MM.1S (cell line): ENCODE measurements around the gene SCPEP1.
A peak's percentile ranks its signal among the peaks of the same experiment; 100 is the strongest.

Experiments
- DNase-seq: peaks from one replicate; pipeline ENCODE4 v3.0.0-alpha.2; 2015
- H2AFZ ChIP-seq: fragments of 300-600 bp; sonication (generic); 2 replicates; pipeline ENCODE4 v1.6.0; 2016; ENCODE audit warnings: antibody characterized with exemption, low read length
- H3F3A ChIP-seq: fragments of 300-600 bp; sonication (generic); 2 replicates; pipeline ENCODE4 v1.6.1; 2016; ENCODE audit warnings: mild to moderate bottlenecking, antibody characterized with exemption, low read length, moderate library complexity, mixed read lengths; ENCODE audit not compliant: insufficient read depth
- H3K27ac ChIP-seq: fragments of 300-600 bp; sonication (generic); 2 replicates; pipeline ENCODE4 v1.5.1; 2016; ENCODE audit warnings: mild to moderate bottlenecking, low read length
- H3K27me3 ChIP-seq: fragments of 300-600 bp; sonication (generic); replicated peaks from 2 replicates; pipeline ENCODE4 v1.6.0; 2016; ENCODE audit warnings: low read length; ENCODE audit not compliant: insufficient read depth
- H3K36me3 ChIP-seq: fragments of 300-600 bp; sonication (generic); replicated peaks from 2 replicates; pipeline ENCODE4 v1.6.1; 2016; ENCODE audit warnings: mild to moderate bottlenecking, low read length, mixed read lengths; ENCODE audit not compliant: insufficient read depth
- H3K4me1 ChIP-seq: fragments of 300-600 bp; sonication (generic); 2 replicates; pipeline ENCODE4 v1.6.1; 2016; ENCODE audit warnings: low read length, mixed read lengths
- H3K4me2 ChIP-seq: fragments of 300-600 bp; sonication (generic); 2 replicates; pipeline ENCODE4 v1.6.0; 2016; ENCODE audit warnings: low read depth, low read length
- H3K4me3 ChIP-seq: fragments of 300-600 bp; sonication (generic); 2 replicates; pipeline ENCODE4 v1.5.1; 2016; ENCODE audit warnings: low read length, mixed read lengths
- H3K79me2 ChIP-seq: fragments of 300-600 bp; sonication (generic); 2 replicates; pipeline ENCODE4 v1.6.1; 2016; ENCODE audit warnings: mixed run types, low read length, mixed read lengths
- H3K9ac ChIP-seq: fragments of 300-600 bp; sonication (generic); 2 replicates; pipeline ENCODE4 v1.6.1; 2016; ENCODE audit warnings: low read length, mixed read lengths
- H3K9me2 ChIP-seq: fragments of 300-600 bp; sonication (generic); replicated peaks from 2 replicates; pipeline ENCODE4 v1.6.1; 2016; ENCODE audit warnings: mild to moderate bottlenecking, low read length, mixed read lengths; ENCODE audit not compliant: insufficient read depth
- H3K9me3 ChIP-seq: fragments of 300-600 bp; sonication (generic); replicated peaks from 2 replicates; pipeline ENCODE4 v1.6.1; 2016; ENCODE audit warnings: mild to moderate bottlenecking, low read length, mixed read lengths; ENCODE audit not compliant: insufficient read depth
- H4K20me1 ChIP-seq: fragments of 300-600 bp; sonication (generic); 2 replicates; pipeline ENCODE4 v1.6.1; 2016; ENCODE audit warnings: mild to moderate bottlenecking, low read length, moderate library complexity, mixed read lengths; ENCODE audit not compliant: insufficient read depth
- CTCF ChIP-seq: fragments of 300-600 bp; sonication (generic); IDR thresholded peaks from 2 replicates; pipeline ENCODE4 v1.5.1; 2016; ENCODE audit warnings: antibody characterized with exemption, low read length, mixed read lengths
- EZH2 ChIP-seq: fragments of 300-600 bp; sonication (generic); optimal IDR thresholded peaks from 2 replicates; pipeline ENCODE3; 2017; ENCODE audit warnings: low read depth, mild to moderate bottlenecking, antibody characterized with exemption, low read length, mixed read lengths
- EZH2phosphoT487 ChIP-seq: fragments of 300-600 bp; sonication (generic); IDR thresholded peaks from 2 replicates; pipeline ENCODE4 v1.6.1; 2018; ENCODE audit warnings: antibody characterized with exemption, low read length

The SCPEP1 gene

GRCh38 chr17:56930739-56931337 lies 47.1 kb upstream of the SCPEP1 start:
- Histone ChIP-seq H3K4me3 (no peak overlapping the region), H3F3A (peaks cover 17% of the 10 kb centered on the region), H3K4me1 (peaks cover 20% of the 10 kb centered on the region), H3K9me3 (no peaks in the 10 kb centered on the region), H3K4me2 (no peak overlapping the region), H3K36me3 (no peaks in the 10 kb centered on the region), H2AFZ (no peak overlapping the region), H3K27ac (no peak overlapping the region), H4K20me1 (no peaks in the 10 kb centered on the region), H3K79me2 (no peaks in the 10 kb centered on the region), H3K9me2 (no peaks in the 10 kb centered on the region), H3K27me3 (no peaks in the 10 kb centered on the region), H3K9ac (no peak overlapping the region)
- DNase-seq = no peak
- TF ChIP-seq EZH2phosphoT487 = no peak
- no peak for TF ChIP-seq EZH2
- no peak for TF ChIP-seq CTCF

- Histone ChIP-seq H3F3A (peaks cover 22% of the 10 kb centered on the region), H3K27ac (no peak overlapping the region), H3K9ac (no peak overlapping the region), H3K36me3 (peaks cover 3% of the 10 kb centered on the region; the same call in 1 of the 2 replicates), H3K9me3 (no peaks in the 10 kb centered on the region), H3K9me2 (no peaks in the 10 kb centered on the region), H4K20me1 (no peaks in the 10 kb centered on the region), H2AFZ (no peak overlapping the region), H3K27me3 (no peaks in the 10 kb centered on the region), H3K4me1 (peaks cover 28% of the 10 kb centered on the region), H3K79me2 (peaks cover 10% of the 10 kb centered on the region; the same call in 1 of the 2 replicates), H3K4me2 (no peak overlapping the region), H3K4me3 (no peak overlapping the region)
- no peak for TF ChIP-seq CTCF
- no peak for TF ChIP-seq EZH2phosphoT487
- DNase-seq = no peak
Observed at GRCh38 chr17:56933151-56933745, 44.7 kb upstream of the SCPEP1 start.

GRCh38 chr17:56933868-56934267 lies 44.1 kb upstream of the SCPEP1 start:
- no peak overlapping the region for H3K4me3 ChIP-seq
- no peaks in the 10 kb centered on the region for H4K20me1 ChIP-seq
- H3K79me2 ChIP-seq = peaks cover 12% of the 10 kb centered on the region; the same call in 1 of the 2 replicates
- peaks cover 34% of the 10 kb centered on the region for H3K4me1 ChIP-seq
- TF ChIP-seq CTCF (no peak), EZH2phosphoT487 (no peak), EZH2 (no peak)
- H3F3A ChIP-seq = peaks cover 28% of the 10 kb centered on the region
- no peak overlapping the region for H3K9ac ChIP-seq
- DNase-seq = no peak
- peak overlapping the region; percentile 95 for H3K27ac ChIP-seq
- H3K9me2 ChIP-seq = no peaks in the 10 kb centered on the region
- no peaks in the 10 kb centered on the region for H3K9me3 ChIP-seq
- peaks cover 3% of the 10 kb centered on the region; the same call in 1 of the 2 replicates for H3K36me3 ChIP-seq
- H2AFZ ChIP-seq = no peak overlapping the region
- no peaks in the 10 kb centered on the region for H3K27me3 ChIP-seq
- H3K4me2 ChIP-seq = peak overlapping the region; percentile 47
